Activated CD4-positive, alpha-beta T cell treated with anti-CD3 and anti-CD28 coated beads, Interleukin-10, Interleukin-2, amounts not matched to agents 100 ng/mL and 50 ng/mL, durations not matched to agents 16 hours and 8 hours (primary cell): ENCODE results near the gene C10orf95.
"Not testable (repeated sequence)": the region's sequence is repeated elsewhere in the genome, so short reads cannot be mapped to it uniquely, and the experiment has no call there.

Source experiments
- DNase-seq: peaks from one replicate; pipeline ENCODE4 v3.0.0-alpha.2; 2020

C10orf95 gene

GRCh38 chr10:102451105-102451969, at the start of gene C10orf95:
Gene C10orf95, minus strand, starts transcription at chr10:102451543. Its CDS starts 450 bp downstream, at chr10:102451093.
- DNase-seq = peak; percentile 13

- not testable (repeated sequence) for DNase-seq
These were observed 49.3 kb upstream of the C10orf95 start for GRCh38 chr10:102500686-102501085.

- no peak for DNase-seq
These were observed 48.0 kb upstream of the C10orf95 start for GRCh38 chr10:102499356-102499755.

- no peak for DNase-seq
These were observed 46.2 kb upstream of the C10orf95 start for GRCh38 chr10:102497545-102497944.

GRCh38 chr10:102493771-102494170, 42.4 kb upstream of the C10orf95 start:
- DNase-seq = no peak

GRCh38 chr10:102492983-102493382, 41.6 kb upstream of the C10orf95 start:
- no peak for DNase-seq

GRCh38 chr10:102492344-102492939, 41.1 kb upstream of the C10orf95 start:
- DNase-seq = no peak

- no peak for DNase-seq
These were observed 39.8 kb upstream of the C10orf95 start for GRCh38 chr10:102491136-102491535.

- DNase-seq = no peak
These were observed 33.9 kb upstream of the C10orf95 start for GRCh38 chr10:102485093-102485784.

GRCh38 chr10:102484021-102484420, 32.7 kb upstream of the C10orf95 start:
- no peak for DNase-seq

- DNase-seq = no peak
These were observed 29.1 kb upstream of the C10orf95 start for GRCh38 chr10:102480396-102480795.

- no peak for DNase-seq
These were observed 28.3 kb upstream of the C10orf95 start for GRCh38 chr10:102479651-102480050.

- no peak for DNase-seq
These were observed 25.3 kb upstream of the C10orf95 start for GRCh38 chr10:102476466-102477141.

- DNase-seq = no peak
These were observed 24.2 kb upstream of the C10orf95 start for GRCh38 chr10:102475451-102476040.

GRCh38 chr10:102473445-102474331, 22.3 kb upstream of the C10orf95 start:
- DNase-seq = no peak

GRCh38 chr10:102470579-102471546, 19.5 kb upstream of the C10orf95 start:
- DNase-seq = no peak

- no peak for DNase-seq
These were observed 17.3 kb upstream of the C10orf95 start for GRCh38 chr10:102468683-102469082.

GRCh38 chr10:102467971-102468438, 16.7 kb upstream of the C10orf95 start:
- DNase-seq = no peak

- DNase-seq = no peak
These were observed 16.0 kb upstream of the C10orf95 start for GRCh38 chr10:102467318-102467717.

GRCh38 chr10:102465466-102465865, 14.1 kb upstream of the C10orf95 start:
- no peak for DNase-seq
